BJ (cell line): Measurements from ENCODE around the gene CCDC187. TPM values are rescaled to one million over a fixed set of nuclear protein-coding genes. Genes with fewer than 3 reads are reported as not detected.
"Not testable (repeated sequence)": the region's sequence is repeated elsewhere in the genome, so short reads cannot be mapped to it uniquely, and the experiment has no call there.

Experiments used
- CTCF ChIA-PET: fragments of 350-600 bp; formaldehyde crosslinking; extraction: SDS; loops from one replicate; lab custom pipeline; 2021; ENCODE audit warnings: antibody characterized with exemption, inconsistent platforms; lab: Yijun Ruan, JAX
- POLR2A ChIA-PET: fragments of 300-600 bp; sonication (Branson Sonifier 250); formaldehyde crosslinking; extraction: SDS; loops from one replicate; lab custom pipeline; 2021; ENCODE audit warnings: antibody characterized with exemption; lab: Charles Lee
- DNase-seq: peaks from one replicate; pipeline ENCODE4 v3.0.0-alpha.2; 2011; ENCODE audit warnings: low read depth
- H3K27me3 ChIP-seq: 2 replicates; pipeline ENCODE4 v1.6.0; 2011; ENCODE audit warnings: low read length; ENCODE audit not compliant: control insufficient read depth, insufficient read depth
- H3K36me3 ChIP-seq: 2 replicates; pipeline ENCODE4 v1.5.1; 2011; ENCODE audit warnings: low read length; ENCODE audit not compliant: control insufficient read depth, insufficient read depth
- H3K4me3 ChIP-seq: 2 replicates; pipeline ENCODE4 v1.5.1; 2011; ENCODE audit warnings: low read depth, mild to moderate bottlenecking, control low read depth, low read length
- polyA minus RNA-seq: library from RNA; depleted of rRNA, polyadenylated mRNA; stranded (reverse); fragments of >200 nt; gene quantifications from 2 replicates; pipeline ENCODE4 v1.2.3, GENCODE V29; 2011; rRNA and poly(A)+ RNA removed
- polyA plus RNA-seq: library from polyadenylated mRNA; depleted of rRNA; stranded (reverse); fragments of >200 nt; gene quantifications from 2 replicates; pipeline ENCODE4 v1.2.3, GENCODE V29; 2011; rRNA removed
- TF ChIP-seq, protein P1 (sequence below): IDR thresholded peaks from 2 replicates; pipeline ENCODE4 v1.5.1; 2011; ENCODE audit warnings: low read depth, mild to moderate bottlenecking, control low read depth, inconsistent platforms, low read length, moderate library complexity; ENCODE audit not compliant: insufficient read depth

CCDC187 gene
- polyA plus RNA-seq (not detected in 2 replicates), polyA minus RNA-seq (not detected in 2 replicates)

DNA sequence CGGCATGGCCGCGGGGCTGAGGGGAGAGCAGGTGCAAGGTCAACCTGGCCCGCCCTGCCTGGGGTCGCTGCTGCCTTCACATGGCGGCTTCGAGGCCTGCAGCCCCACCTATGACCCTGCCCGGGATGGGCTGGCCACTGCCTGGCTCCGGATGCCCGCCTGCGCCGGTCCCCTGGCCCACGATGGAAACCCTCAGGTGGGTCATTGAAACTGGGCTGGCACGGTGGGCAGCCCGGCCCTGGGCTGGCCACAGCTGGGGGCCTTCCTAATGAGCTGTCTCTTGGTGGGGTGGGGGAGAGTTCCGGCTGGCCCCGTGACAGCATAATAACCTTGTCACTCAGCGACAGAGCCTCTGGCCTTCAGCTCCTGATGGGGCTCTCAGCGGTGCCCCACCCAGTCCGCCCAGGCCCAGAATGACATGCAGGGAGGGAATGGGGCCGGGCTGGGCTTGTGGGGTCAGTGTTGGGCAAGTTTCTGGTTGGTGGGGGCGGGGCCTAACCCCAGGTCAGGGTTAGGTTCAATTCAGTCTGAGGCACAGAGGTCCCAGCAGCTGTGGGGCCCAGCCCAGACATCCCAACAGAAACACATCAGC lies at the start of gene CCDC187:
Gene CCDC187 (minus strand): TSS at position 270 of the 592 bp plus-strand sequence. CDS start 264 bp downstream, at position 6.
- ChIA-PET POLR2A (no interaction called here), CTCF (interaction anchor here (0.7 kb wide), 1 partner anchor 9 kb away, joined by 5 read pairs; no protein-coding TSS in a partner anchor)
- no peaks in the 10 kb centered on the region for H3K27me3 ChIP-seq
- TF ChIP-seq, protein P1, sequence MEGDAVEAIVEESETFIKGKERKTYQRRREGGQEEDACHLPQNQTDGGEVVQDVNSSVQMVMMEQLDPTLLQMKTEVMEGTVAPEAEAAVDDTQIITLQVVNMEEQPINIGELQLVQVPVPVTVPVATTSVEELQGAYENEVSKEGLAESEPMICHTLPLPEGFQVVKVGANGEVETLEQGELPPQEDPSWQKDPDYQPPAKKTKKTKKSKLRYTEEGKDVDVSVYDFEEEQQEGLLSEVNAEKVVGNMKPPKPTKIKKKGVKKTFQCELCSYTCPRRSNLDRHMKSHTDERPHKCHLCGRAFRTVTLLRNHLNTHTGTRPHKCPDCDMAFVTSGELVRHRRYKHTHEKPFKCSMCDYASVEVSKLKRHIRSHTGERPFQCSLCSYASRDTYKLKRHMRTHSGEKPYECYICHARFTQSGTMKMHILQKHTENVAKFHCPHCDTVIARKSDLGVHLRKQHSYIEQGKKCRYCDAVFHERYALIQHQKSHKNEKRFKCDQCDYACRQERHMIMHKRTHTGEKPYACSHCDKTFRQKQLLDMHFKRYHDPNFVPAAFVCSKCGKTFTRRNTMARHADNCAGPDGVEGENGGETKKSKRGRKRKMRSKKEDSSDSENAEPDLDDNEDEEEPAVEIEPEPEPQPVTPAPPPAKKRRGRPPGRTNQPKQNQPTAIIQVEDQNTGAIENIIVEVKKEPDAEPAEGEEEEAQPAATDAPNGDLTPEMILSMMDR = no peak
- H3K36me3 ChIP-seq = no peaks in the 10 kb centered on the region
- DNase-seq = no peak
- H3K4me3 ChIP-seq = no peak within 1 kb of the TSS

DNA sequence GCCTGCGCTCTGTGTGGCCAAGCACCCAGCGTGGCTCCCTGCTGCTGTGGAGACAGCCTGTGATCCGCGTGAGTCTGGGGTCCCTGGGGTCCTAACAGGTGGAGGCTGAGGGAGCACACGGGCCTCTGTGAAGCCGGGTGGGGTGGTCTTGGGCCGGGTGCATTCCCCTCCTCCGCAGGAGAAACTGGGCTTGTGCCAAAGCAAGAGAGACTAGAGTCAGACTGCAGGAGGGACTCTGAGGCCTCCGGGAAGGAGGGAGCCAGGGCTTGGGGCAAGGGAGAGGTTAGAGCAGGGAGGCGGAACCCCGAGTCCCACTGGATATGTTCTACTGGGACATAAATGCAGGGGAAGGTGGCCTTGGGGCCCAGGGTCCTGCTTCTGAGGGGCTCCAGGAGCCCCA lies 49.2 kb upstream of the CCDC187 start:
- ChIA-PET POLR2A (no interaction called here), CTCF (interaction anchor here (1.0 kb wide), 1 partner anchor 8 kb away, joined by 5 read pairs; no protein-coding TSS in a partner anchor)
- Histone ChIP-seq H3K4me3 (no peak overlapping the region), H3K36me3 (peaks cover 52% of the 10 kb centered on the region), H3K27me3 (no peaks in the 10 kb centered on the region)
- TF ChIP-seq, protein P1 = no peak
- DNase-seq = no peak

- Histone ChIP-seq H3K36me3 (peaks cover 54% of the 10 kb centered on the region), H3K4me3 (no peak overlapping the region), H3K27me3 (no peaks in the 10 kb centered on the region)
- ChIA-PET POLR2A (no interaction called here), CTCF (no interaction called here)
- no peak for DNase-seq
- TF ChIP-seq, protein P1 = no peak
Measured at GRCh38 chr9:136352682-136353081, 48.8 kb upstream of the CCDC187 start.

GRCh38 chr9:136351868-136352267 lies 48.0 kb upstream of the CCDC187 start:
- H3K4me3 ChIP-seq, DNase-seq, POLR2A ChIA-PET, H3K27me3 ChIP-seq: not testable (repeated sequence)
- CTCF ChIA-PET = interaction anchor here (1.0 kb wide), 1 partner anchor 11 kb away, joined by 4 read pairs; no protein-coding TSS in a partner anchor
- H3K36me3 ChIP-seq = peaks cover 50% of the 10 kb centered on the region

DNA sequence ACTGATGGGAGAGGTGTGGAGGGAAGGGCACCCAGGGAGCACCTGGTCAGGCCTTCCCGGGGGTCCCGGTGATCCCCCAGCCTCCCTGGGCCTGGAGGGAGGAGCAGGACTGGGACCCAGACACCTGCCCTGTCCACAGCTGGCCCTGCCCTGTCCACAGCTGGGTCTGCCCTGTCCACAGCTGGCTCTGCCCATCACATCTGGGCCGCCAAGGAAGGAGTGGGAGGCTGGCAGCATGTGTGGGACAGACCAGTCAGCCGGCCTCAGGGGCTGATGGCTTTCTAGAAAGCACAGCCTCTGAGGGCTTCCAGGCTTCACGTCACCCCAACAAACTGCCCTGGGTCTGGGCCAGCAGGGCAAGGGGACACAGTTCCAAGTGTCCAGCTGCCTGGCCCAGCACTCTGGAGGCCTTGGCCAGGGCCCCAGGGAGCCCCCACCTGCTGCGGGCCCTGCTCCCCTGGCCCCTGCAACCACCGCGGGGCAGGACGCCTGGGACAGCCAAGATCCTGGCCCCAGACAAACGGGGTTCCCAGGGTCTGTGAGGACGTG lies 47.4 kb upstream of the CCDC187 start:
- CTCF ChIA-PET = interaction anchor here (1.0 kb wide), 1 partner anchor 12 kb away, joined by 4 read pairs; no protein-coding TSS in a partner anchor
- peaks cover 45% of the 10 kb centered on the region for H3K36me3 ChIP-seq
- H3K4me3 ChIP-seq = no peak overlapping the region
- no peaks in the 10 kb centered on the region for H3K27me3 ChIP-seq
- TF ChIP-seq, protein P1 = no peak
- DNase-seq = no peak
- POLR2A ChIA-PET = no interaction called here
